DMS79 (cell line): Measurements from ENCODE around the gene SPIRE2.
"Not testable (repeated sequence)": the region's sequence is repeated elsewhere in the genome, so short reads cannot be mapped to it uniquely, and the experiment has no call there.

Experiments used
- DNase-seq: peaks from one replicate; lab custom pipeline; 2025; lab: John Stamatoyannopoulos, UW

The SPIRE2 gene, protein sequence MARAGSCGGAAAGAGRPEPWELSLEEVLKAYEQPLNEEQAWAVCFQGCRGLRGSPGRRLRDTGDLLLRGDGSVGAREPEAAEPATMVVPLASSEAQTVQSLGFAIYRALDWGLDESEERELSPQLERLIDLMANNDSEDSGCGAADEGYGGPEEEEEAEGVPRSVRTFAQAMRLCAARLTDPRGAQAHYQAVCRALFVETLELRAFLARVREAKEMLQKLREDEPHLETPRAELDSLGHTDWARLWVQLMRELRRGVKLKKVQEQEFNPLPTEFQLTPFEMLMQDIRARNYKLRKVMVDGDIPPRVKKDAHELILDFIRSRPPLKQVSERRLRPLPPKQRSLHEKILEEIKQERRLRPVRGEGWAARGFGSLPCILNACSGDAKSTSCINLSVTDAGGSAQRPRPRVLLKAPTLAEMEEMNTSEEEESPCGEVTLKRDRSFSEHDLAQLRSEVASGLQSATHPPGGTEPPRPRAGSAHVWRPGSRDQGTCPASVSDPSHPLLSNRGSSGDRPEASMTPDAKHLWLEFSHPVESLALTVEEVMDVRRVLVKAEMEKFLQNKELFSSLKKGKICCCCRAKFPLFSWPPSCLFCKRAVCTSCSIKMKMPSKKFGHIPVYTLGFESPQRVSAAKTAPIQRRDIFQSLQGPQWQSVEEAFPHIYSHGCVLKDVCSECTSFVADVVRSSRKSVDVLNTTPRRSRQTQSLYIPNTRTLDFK

DNA sequence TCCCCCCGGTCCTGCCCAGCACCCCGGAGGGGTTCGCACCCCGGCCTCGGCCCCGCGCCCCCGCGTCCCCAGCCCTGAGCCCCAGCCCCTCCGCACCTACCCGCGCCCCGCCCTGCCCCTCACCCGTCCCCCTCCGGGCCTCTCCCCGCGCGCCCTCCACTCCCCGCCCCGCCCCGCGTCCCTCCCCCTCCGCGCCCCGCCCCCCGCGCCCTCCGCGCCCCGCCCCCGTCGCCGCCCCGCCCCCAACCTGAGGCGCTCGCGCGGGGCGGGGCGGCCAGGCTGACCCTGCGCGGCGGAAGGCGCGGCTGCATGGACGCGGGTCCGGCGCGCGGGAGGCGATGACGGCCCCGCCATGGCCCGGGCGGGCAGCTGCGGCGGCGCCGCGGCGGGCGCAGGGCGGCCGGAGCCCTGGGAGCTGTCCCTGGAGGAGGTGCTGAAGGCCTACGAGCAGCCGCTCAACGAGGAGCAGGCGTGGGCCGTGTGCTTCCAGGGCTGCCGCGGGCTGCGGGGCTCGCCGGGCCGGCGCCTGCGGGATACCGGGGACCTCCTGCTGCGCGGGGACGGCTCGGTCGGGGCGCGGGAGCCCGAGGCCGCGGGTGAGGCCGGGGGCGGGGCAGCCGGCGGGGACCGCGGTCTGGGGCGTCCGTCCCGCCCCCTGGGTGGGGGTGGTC lies at the start of gene SPIRE2:
Gene SPIRE2 (plus strand): TSS at position 277 of the 671 bp plus-strand sequence. CDS start 76 bp downstream, at position 353.
- no peak for DNase-seq

GRCh38 chr16:89779231-89779908 lies 48.9 kb upstream of the SPIRE2 start:
- DNase-seq = no peak

- DNase-seq = no peak
These were observed 48.4 kb upstream of the SPIRE2 start for GRCh38 chr16:89779909-89780305.

DNA sequence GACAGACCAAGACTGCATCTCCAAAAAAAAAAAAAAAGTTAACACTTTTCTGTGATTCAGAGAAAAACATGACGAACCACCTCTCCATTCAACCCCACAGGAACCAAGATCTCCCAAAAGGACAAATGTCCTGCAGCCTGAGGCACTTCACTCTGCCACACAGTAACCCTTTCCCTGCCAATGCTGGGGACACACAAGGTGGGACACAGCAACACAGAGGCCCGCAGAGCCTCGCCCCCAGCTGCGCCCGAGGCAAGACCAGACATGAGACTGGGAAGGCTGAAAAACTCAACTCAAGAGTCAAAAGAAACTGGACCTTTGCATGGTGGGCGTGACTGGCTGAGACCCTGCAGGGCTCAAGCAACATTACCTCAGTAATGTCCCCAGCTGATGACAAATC lies 45.8 kb upstream of the SPIRE2 start:
- DNase-seq = no peak

DNA sequence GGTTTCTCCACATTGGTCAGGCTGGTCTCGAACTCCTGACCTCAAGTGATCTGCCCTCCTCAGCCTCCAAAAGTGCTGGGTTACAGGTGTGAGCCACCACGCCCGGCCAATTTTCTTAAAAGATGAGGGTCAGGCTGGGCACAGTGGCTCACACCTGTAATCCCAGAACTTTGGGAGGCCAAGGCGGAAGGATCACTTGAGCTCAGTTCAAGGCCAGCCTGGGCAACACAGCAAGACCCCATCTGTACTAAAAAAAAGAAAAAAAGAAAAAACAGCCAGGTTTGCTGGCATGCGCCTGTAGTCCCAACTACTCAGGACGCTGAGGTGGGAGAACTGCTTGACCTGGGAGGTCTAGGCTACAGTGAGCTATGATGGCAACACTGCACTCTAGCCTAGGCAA lies 44.3 kb upstream of the SPIRE2 start:
- DNase-seq = not testable (repeated sequence)

DNA sequence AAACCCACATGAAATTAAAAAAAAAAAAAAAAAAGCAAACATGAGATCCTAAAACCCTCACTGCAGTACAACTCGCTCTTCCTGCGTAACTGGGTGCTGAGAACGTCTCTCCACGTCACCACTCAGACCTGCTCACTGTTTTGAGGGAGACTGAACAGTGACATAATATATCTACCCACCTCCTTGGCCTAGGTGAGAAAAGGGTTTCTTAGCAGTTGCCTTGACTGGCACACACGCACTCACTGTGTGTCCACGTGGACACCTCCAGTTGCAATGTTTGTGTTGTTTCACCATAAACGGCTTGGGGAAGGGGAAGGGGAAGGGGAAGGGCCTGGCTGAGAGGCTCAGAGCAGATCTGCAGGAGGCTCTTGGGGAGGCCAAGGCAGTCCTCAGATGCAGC lies 43.9 kb upstream of the SPIRE2 start:
- DNase-seq = no peak

DNA sequence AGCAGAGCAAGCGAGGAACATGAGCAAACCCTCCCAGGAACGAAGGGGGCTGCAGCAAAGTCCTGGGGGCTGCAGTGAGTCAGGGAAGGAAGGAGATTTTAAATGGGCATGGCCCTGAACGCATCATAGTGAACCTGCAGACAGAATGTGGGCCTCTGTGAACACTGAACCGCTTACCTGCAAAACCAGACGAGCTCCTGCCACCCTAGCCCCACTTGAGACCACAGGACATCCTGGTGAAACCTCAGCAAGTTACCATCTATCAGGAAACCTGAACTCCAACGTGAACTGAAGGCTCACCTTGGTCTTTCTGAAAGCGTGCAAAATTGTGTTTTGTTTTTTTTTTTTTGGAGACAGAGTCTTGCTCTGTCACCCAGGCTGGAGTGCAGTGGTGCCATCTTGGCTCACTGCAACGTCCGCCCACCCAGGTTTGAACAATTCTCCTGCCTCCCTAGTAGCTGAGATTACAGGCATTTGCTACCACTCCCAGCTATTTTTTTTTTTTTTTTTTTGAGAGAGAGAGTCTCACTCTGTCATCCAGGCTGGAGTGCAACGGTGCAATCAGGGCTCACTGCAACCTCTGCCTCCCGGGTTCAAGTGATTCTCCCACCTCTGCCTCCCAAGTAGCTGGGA lies 42.6 kb upstream of the SPIRE2 start:
- DNase-seq = no peak

GRCh38 chr16:89786474-89787364 lies 41.6 kb upstream of the SPIRE2 start:
- DNase-seq = no peak

- no peak for DNase-seq
These were observed 40.9 kb upstream of the SPIRE2 start for GRCh38 chr16:89787365-89787805.

GRCh38 chr16:89791278-89791995 lies 36.8 kb upstream of the SPIRE2 start:
- DNase-seq = no peak

DNA sequence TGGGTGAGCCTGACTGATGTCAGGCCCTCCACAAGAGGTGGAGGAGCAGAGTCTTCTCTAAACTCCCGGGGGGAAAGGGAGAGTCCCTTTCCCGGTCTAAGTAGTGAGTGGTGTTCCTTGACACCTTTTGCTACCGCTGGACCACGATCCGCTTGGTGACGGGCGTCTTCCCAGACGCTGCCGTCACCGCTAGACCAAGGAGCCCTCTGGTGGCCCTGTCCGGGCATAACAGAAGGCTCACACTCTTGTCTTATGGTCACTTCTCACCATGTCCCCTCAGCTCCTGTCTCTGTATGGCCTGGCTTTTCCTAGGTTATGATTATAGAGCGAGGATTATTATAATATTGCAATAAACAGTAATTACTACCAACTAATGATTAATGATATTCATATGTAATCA lies 35.2 kb upstream of the SPIRE2 start:
- not testable (repeated sequence) for DNase-seq

DNA sequence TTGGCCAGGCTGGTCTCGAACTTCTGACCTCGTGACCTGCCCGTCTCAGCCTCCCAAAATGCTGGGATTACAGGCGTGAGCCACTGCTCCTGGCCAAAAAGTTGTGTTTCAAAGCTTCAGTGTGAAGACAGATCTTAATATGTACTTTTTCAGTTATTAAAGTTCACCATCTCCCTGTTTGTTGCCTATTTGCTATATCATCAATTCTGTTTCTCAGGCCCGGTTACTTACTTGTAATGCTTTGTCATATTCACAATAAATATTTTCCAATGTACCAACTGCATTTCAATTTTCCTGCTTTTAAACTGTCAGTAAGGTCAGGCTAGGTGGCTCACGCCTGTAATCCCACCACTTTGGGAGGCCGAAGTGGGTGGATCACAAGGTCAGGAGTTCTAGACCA lies 34.3 kb upstream of the SPIRE2 start:
- DNase-seq = no peak

- no peak for DNase-seq
These were observed 32.6 kb upstream of the SPIRE2 start for GRCh38 chr16:89795676-89796075.

- DNase-seq = no peak
These were observed 32.2 kb upstream of the SPIRE2 start for GRCh38 chr16:89796104-89796503.

DNA sequence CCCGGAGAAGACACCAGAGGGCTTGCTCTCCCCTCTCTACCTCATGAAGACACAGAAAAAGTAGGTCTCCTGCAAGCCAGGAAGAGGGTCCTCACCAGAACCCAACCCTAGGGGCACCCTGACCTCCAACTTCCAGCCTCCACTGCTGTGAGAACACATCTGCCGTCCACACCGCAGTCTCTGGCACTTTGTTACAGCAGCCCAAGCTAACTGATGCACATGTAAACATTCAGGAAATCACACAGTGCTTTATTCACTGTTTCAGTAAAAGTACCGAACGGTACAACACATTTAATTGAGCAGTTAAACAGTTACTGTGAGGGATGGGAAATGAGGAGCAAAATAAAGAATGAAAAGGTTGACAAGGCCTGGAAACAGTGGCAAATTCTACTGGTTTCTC lies 30.1 kb upstream of the SPIRE2 start:
- no peak for DNase-seq

DNA sequence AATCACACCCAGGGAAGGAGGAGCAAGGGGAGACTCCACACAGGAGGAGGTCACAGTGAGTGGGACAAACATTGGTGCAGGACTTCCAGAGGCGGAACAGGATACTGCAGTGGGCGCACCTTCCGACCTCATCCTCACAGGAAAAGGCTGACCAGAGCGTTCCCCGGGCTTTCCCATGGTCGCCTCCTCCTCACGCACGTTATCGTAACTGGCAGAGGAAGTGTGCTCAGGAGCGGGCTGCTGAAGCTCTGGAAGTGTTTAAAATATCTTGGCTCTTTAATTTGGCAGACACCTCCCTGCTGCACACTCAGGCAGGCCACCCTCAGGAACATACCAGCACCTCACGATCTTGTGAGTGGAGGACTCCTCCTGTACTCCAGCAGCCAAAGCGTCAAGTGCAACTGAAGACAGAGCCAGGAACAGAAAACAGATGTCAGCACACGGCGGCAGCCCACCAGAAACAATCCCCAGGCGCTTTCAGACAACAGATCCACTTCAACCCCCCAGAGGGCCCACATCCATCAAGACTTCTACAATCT lies 29.4 kb upstream of the SPIRE2 start:
- DNase-seq = no peak

DNA sequence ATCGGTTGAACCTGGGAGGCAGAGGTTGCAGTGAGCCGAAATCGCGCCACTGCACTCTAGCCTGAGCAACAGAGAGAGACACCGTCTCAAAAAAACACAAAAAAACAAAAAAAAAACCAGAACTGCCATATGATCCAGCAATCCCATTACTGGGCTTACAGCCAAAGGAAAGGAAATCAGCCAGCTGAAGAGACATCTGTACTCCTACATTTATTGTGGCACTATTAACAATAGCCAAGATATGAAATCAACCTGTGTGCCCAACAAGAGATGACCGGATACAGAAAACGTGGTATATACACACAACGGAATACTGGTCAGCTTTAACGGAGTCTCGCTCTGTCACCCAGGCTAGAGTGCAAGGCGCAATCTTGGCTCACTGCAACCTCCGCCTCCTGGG lies 26.5 kb upstream of the SPIRE2 start:
- DNase-seq = peak; percentile 4

DNA sequence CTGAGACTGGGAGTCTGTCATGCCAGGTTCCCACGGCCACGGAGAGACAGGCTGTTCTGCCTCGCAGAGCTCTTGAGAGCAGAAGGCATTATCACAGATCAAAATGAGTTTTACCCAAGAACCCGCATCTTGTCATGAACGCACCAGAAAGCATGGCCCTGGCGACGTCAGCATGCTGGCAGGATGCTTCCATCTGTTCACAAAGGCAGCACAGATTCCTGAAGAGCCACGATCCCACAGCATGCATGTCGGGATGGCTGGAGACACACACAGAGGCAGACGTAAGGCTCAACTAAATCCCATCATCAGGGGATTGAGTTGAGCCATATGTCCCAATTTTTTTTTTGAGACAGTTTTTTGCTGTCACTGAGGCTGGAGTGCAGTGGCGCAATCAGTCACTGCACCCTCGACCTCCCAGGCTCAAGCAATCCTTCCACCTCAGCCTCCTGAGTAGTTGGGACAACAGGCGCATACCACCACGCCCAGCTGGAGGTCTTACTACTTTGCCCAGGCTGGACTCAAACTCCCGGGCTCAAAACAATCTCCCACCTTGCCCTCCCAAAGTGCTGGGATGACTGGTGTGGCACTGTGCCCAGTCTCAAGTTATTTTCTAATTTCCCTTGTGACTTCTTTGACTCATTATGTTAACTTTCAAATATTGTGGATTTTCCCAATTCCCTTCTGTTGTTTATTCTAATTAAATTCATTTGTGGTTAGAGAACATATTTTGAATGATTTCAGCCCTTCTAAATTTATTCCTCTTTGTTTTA lies 23.0 kb upstream of the SPIRE2 start:
- DNase-seq = no peak
